Cerebellar nuclear complex (tissue), 1 donor: Measurements from ENCODE around the gene ARHGDIG.

ENCODE experiments used
- DNase-seq, 2 experiments: peaks; one replicate each; lab custom pipeline; 2025; lab: John Stamatoyannopoulos, UW

The ARHGDIG gene

DNA sequence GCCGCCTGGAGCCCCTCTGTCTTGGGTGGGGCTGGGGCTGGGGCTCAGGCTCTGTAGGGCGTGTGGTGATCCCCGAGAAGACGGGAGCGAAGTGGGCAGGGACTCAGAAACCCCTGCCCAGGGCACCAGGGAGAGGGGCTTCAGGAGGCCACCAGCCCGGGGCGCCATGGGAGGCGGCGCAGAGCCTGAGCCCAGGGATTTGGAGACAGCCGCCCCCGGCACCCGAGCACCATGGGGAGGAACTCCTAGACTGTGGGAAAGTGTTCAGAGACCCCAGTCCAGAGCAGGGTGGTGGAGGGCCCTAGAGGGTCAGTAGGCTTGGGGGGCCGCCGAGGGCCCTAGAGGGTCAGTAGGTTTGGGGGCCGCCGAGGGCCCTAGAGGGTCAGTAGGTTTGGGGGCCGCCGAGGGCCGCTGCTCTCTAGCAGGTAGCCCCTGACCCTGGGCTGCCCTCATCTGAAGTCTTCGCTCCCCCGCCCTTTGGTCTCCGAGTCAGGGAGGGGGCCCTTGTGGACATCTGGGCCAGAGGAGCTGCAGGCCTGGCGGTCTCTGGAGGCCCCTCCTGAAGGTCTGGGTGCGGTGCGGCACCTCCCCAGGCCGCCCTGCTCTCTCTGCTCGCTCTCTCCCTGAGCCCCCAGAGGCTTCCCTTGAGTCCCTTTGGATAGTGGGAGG, 734 bp downstream of the ARHGDIG start:
- DNase-seq = no peak

DNA sequence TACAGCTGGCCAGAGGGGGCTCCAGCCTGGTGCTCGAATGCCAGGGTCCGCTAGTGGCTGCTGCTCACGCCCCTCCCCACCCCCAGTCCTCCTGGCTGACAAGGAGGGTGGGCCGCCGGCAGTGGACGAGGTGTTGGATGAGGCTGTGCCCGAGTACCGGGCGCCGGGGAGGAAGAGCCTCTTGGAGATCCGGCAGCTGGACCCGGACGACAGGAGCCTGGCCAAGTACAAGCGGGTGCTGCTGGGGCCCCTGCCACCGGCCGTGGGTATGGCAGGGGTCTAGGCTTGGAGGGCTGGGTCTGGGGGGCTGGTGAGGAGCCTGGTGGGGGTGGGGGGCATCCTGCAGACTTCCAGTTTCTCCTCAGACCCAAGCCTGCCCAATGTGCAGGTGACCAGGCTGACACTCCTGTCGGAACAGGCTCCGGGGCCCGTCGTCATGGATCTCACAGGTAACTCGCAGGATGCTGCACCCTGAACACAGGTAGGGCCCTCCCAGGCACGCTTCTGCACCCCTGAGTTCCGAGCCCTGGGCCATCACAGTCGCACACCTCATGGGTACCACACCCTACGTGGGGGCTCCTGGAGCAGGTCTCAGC, 1.4 kb downstream of the ARHGDIG start:
- no peak for DNase-seq

DNA sequence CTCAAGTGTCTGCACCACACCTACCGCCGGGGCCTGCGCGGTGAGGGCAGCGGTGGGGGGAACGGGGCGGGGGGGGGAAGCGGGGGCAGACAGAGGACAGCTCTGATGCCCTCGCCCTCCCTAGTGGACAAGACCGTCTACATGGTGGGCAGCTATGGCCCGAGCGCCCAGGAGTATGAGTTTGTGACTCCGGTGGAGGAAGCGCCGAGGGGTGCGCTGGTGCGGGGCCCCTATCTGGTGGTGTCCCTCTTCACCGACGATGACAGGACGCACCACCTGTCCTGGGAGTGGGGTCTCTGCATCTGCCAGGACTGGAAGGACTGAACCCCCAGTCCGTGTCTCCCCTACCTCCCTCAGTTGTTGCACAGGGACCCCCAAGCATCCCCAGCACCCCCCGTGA, 2.1 kb downstream of the ARHGDIG start:
- no peak for DNase-seq

DNA sequence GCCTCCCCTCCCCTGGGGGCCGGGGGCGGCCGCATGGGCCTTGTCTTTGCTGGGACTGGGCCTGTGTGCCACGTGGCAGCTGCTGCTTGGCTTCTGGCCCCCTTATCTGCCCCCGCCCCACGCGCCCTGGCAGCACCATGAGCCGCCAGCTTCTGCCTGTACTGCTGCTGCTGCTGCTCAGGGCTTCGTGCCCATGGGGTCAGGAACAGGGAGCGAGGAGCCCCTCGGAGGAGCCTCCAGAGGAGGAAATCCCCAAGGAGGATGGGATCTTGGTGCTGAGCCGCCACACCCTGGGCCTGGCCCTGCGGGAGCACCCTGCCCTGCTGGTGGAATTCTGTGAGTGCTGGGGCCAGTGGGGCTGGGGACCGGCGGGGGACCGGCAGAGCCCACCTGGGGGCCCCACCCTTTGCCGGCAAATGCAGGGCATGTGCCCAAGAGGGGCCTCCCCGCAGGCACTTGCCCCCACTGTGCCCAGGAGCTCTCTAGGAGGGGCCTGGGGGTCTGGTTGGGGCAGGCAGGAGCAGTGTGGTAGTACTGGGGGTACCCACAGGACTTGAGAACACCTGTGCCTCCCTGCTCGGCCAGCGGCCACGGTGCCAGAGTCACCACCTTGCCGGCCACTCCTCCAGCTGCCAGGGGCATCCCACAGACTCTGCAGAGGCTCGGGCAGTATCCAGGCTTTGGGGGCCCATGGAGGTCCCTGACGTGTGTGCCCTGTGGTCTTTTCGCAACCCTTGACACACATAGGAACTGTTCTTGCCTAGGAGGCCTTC, 2.8 kb downstream of the ARHGDIG start, which contains the start of gene PDIA2:
PDIA2 (plus strand) TSS at position 132 of the 773 bp plus-strand sequence; CDS start at position 138, 6 bp downstream.
- DNase-seq = no peak

DNA sequence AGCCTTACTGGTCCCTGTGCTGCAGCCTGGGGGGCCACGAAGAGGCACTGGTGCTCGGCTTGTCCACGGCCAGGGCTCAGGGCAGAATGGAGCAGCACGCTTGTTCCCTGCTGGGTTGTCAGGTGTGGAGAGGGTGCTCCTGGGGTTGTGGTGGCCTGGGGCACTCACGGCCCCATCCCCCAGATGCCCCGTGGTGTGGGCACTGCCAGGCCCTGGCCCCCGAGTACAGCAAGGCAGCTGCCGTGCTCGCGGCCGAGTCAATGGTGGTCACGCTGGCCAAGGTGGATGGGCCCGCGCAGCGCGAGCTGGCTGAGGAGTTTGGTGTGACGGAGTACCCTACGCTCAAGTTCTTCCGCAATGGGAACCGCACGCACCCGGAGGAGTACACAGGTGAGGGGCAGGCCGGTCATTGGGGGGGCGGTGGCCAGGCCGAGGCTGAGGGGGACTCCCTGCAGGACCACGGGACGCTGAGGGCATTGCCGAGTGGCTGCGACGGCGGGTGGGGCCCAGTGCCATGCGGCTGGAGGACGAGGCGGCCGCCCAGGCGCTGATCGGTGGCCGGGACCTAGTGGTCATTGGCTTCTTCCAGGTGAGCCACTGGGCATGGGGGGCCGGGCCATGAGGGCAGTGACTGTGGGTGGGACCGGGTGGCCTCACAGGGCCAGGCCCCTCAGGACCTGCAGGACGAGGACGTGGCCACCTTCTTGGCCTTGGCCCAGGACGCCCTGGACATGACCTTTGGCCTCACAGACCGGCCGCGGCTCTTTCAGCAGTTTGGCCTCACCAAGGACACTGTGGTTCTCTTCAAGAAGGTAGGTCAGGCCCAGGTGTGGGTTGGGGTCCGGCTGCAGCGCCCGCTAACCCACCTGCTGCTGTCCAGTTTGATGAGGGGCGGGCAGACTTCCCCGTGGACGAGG, 4.1 kb downstream of the ARHGDIG start:
- no peak for DNase-seq

DNA sequence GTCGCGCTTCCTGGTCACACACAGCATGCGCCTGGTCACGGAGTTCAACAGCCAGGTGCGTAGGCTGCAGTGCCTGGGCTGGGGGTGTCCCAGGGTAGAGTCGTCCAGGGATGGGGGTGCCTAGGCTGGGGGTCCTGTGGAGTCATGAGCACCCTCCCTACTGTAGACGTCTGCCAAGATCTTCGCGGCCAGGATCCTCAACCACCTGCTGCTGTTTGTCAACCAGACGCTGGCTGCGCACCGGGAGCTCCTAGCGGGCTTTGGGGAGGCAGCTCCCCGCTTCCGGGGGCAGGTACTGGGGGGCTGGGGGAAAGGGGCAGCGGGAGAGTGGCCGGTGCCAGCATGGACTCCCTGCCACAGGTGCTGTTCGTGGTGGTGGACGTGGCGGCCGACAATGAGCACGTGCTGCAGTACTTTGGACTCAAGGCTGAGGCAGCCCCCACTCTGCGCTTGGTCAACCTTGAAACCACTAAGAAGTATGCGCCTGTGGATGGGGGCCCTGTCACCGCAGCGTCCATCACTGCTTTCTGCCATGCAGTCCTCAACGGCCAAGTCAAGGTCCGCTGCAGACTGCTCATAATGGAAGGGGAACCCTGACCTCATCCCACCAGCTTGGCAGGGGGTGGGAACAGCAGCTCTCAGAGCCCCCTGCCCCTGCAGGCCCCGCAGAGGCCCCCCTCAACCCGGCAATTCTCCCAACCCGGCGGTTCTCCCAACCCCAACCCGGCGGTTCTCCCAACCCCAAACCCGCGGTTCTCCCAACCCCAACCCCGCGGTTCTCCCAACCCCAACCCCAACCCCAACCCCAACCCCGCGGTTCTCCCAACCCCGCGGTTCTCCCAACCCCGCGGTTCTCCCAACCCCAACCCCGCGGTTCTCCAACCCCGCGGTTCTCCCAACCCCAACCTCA, 5.0 kb downstream of the ARHGDIG start:
- DNase-seq = no peak

DNA sequence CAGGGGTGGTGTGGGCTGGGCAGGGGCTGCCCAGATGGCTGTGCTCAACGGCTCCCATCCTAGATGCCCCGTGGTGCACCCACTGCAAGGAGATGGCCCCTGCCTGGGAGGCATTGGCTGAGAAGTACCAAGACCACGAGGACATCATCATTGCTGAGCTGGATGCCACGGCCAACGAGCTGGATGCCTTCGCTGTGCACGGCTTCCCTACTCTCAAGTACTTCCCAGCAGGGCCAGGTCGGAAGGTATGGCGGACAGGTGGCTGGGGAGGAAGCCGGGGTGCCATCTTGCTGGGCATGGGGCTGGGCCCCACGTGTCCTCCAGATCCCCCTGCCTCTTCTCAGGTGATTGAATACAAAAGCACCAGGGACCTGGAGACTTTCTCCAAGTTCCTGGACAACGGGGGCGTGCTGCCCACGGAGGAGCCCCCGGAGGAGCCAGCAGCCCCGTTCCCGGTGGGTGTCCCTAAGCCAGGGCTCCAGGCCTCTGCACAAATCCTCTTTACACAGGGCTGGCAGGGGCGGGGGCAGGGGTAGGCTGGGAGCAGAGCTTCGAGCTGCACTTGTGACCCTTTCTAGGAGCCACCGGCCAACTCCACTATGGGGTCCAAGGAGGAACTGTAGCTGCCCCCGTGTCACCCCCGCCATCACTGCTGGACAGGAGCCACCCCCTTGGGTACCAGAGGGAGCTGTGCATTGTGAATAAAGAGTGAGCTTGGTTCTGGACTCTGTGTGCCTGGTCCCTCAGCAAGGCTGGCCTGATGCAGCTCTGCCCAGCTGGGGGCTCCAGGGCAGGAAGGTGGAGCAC, 6.3 kb downstream of the ARHGDIG start:
- DNase-seq = no peak

DNA sequence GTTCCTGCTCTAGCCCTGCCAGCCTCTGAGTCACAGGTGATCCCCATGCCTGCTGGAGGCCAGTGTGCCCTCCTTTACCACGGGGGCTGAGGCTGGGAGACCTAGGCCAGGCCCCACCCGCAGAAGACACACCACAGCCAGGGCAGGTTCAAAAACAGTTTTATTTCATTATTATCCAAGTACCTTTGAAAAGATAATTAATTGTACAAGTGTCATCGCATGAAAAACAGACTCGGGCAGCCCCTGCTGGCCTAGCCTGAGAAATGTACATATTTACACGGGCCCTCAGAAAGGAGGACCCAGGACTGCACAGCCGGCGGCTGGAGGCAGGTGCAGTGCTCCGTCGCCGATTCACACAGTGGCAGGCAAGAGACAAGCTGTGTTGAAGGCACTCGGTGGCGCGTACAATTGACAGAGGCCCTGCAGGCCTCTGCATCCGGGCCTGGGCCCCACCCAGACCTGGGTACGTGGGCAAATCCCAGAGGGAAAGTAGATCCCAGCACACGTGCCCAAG, 7.0 kb downstream of the ARHGDIG start:
- no peak for DNase-seq

DNA sequence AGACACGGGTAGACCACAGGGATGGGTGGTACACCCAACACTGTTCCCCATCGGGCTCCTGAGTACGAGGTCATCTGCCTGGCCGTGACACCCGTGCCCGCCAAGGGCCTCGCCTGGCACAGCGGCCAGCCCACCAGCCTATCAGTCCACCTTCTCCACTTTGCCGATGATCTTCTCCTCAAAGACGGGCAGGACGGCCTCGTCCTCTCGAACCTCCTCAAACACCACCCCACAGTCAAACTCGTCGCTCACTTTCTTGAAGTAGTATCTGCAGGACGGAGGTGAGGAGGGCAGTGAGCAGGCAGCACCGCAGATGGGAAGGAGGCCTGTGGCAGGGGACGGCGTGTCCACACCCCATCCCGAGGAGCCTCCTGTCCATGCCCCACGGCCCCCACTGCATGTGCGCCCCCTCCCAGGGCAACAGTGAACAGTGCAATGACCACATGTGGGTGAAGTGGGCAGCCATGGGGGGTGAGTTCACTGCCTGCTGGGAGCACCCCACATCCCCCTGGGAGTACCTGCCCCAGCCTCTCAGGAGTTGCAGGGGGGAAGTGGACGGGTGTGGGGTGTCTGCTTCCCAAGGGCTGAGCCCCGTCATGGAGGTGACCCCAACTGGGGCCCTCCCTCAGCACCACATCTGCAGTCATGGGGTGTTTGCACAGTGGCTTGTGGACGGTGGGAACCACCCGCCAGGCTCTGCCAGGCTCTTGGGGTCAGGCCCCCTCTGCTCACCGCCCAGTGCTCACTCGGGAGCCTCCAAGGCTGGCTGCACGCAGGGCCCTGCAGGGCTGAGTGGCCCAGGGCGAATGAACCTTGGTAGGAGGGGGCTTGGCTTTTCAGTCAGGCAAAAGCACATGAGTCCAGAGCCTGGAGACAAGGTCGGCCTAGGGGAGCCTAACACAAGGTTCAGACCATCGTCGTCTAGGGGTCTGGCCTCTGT, 7.9 kb downstream of the ARHGDIG start:
- DNase-seq = no peak

DNA sequence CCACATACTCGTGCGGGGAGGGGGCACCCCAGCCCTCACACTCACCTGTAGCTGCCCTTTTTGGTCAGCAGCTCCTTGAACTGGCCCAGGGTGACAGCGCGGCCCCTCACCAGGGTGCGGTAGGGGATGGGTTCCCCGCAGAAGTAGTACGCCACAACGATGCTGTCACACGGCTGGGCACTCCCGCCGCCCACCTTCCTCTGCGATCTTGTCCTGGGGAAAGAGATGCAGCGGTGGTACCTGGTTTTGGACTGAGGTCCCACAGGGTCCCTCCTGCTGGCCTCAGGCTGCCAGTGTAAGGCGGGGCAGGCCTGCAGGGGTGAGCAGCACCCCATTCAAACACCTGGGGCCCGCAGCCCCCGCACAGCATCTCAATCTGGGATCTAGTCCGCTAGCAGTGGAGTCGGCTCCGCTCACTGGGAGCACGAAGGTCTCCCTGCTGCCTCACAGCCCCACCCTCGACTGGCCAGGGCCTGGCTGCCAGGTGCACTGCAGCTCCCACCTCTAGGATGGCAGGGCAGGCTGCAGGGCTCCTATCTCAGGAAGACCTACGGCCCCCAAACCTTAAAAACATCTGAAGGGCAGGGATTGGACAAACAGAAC, 9.1 kb downstream of the ARHGDIG start:
- DNase-seq = no peak

DNA sequence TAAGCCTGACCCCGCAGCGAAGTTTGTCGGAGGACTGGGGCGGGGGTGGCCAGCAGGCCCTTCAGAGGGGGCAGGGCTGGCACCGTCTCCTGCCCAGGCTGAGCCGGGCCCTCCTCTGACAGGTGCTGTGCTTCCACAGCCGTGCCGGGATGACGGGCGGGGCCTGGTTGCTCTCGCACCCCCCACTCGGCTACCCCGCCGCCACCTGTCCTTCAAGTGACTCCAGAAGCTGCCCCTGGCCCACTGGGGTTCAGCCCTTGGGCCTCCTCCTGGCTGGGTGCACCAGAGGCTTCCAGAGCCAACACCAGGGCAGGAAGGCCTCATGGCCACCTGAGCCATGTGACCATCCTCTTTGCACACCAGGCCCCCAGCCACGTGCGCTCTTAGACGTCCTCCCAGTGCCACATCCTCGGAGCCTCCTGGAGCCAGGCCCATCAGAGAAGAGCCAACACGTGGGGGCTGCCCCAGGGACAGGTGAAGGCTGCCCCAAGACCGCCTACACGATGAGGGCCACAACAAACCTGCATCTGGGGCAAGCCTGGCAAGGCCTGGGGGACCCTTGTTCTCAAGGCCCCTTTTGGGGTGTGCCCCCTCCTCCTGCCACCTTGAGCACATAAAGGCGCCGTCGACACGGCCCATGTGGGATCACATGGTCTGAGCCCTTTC, 9.8 kb downstream of the ARHGDIG start:
- DNase-seq = no peak

DNA sequence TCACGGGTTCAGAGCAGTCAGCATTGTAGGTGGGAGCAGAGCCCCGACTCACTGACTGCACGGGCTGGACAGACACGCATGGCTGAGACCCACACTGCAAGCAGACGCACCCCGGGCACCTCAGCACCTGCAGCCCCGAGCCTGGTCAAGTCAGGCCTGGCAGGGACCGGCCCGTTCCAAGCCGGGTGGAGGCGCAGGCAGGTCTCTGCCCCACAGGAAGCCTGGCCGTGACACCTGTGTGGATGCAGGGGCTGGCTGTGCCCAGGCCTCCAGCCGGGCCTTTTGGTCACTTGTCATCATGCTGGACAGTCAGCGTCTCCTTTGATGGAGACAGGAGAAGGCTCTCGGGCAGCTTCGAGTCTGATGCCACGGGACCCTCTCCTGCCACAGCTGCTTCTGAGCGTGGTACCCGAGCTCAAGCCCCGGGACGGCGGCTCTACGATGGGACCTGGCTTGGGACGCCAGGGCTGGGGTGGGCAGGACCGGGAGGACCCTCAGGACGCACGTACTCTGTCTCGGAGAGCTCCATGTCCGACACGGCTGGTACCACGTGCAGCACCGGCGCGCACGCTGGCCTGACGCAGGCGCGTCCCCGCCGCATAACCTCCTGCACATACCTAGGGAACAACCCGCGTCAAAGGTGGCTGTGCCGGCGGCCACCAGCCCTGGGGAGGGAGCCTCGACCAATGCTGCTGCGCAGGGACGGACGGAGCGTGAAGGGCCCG, 10.5 kb downstream of the ARHGDIG start:
- DNase-seq = no peak

DNA sequence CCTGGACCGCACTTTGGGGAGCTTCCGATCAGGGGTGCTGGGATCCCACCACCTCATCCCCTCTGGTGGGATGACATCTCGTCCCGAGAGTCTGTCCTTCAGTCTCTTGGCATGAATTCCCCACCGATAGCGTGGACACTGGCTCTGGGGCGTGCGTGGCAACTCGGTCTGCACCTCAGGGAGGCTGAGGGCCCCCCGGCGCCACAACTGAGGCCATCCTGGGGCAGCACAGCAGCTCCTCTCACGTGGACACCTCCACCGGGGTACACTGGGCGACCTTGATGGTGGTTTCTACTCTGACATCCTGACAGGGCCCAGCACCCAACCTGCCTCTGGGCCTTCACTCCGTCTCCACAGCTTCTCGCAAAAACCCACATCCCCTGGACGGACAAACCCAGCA, 11.1 kb downstream of the ARHGDIG start:
- no peak for DNase-seq

DNA sequence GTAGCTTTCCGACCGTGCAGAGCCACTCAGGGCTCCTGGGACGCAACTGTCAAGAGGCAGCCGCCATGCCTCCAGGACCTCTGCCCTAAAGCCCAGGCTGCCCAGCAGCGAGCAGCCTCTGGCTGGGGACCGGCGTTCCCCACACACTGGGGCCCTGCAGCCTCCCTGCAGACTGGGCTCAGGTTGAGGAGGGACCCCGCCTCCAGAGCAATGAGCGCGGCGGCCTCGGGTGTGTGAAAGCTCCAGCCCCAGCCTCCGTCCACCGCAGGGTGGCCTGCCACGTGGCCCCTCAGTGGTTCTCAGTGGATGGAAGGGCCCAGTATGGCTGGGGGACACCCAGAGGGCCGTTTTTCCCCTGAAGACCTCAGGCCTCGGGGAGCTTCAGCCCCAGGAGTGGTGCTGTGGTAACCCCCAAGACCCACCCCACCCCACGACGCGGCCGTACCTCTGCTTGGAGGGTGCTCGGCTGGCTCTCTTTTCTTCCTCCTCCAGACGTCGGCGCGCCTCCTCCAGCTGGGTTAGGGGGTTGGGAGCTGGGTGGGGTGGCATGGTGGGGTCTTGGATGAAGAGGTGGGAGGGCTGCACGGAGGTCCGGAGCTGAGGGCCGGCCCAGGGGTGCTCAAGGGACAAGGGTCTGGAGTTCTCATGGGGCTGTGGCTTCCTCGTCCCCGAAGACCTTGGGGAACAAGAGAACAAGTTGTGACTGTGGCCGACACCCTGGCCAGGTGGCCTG, 12.8 kb downstream of the ARHGDIG start:
- no peak for DNase-seq

DNA sequence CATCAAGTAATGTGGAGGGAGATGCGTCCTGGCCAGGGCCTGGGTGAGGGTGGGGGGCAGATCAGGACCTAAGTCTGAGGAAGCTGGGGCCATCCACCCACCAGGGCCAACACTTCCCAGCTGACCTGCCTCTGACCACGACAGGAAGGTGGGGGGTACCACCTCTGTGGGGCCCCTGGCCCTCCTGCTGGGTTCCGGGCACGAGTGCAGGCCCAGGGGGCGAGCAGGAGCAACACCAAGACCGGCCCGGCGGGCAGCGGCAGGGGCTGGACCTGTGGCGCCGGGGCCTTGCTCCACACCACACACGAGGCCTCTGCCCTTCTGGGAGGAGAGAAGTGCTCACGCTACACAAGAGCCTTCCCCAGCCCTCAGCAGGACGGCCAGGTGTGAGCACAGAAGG, 15.9 kb downstream of the ARHGDIG start:
- DNase-seq = no peak

DNA sequence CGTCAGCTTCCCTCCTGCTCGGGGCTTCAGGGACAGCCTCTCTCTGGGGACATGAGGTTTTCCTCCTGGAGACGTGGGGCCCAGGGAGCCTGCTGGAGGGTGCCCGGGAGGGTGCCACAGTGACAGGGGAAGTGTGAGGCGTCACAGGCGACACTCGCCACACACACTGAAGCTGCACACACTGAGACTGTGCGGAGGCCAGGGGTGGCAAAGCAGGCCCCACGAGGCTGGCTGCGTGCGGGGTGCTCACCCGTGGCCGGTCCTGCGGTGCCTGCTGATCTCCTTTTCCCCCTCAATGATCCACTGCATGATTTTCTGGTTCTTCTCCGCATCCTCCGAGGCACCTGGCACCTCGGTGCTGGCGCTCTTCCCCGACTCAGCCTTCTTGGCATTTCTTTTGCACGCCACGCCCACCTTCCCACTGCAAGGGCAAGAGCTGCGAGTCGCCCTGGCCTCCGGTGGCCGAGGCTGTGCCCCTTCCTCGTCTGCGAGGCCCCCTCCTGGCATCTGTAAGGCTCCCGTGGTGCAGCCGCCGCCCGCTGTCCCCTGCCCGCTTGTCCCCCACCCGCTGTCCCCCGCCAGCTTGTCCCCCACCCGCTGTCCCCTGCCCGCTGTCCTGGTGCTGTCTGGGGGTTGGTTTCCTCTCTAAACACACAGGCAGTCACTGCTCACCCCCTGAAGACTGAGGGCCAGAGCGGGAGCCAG, 16.6 kb downstream of the ARHGDIG start:
- no peak for DNase-seq
